Measurements from ENCODE around the gene SLC39A11. TPM values are rescaled to one million over a fixed set of nuclear protein-coding genes. Genes with fewer than 3 reads are reported as not detected.
A peak's percentile ranks its signal among the peaks of the same experiment; 100 is the strongest.

The SLC39A11 gene
- total and polyA plus RNA-seq, 2 of the 13 experiments (the other 11 are each of a cell fraction or from before 2014, with no cell fraction given), result 17.2 to 31.5 TPM

DNA sequence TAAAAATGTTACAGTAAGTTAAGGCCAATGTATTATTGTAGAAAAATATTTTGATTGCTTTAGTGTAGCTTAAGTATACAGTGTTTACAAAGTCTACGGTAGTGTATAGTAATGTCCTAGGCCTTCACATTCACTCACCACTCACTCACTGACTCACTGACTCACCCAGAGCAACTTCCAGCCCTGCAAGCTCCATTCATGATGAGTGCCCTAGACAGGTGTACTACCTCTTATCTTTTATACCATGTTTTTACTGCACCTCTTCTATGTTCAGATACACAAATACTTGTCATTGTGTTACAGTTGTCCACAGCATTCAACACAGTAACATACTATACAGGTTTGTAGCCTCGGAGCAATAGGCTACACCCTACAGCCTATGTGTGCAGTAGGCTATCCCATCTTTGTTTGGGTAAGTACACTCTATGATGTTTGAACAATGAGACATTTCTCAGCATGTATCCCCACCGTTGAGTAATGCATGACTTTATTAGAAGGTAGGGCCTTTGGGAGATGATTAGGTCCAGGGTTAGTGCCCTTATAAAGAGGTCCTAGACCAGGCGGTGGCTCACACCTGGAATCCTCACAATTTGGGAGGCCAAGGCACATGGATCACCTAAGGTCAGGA is 117.8 kb downstream of the SLC39A11 start:
- H4K20me1 ChIP-seq (ENCODE audit: insufficient read depth, low read length), result peaks cover 23% of the 10 kb centered on the region
- peaks cover 4 to 15% of the 10 kb centered on the region in 2 experiments; a peak in 3 of 5 replicates for H3K27me3 ChIP-seq (ENCODE audit: control insufficient read depth in 1 of 2, insufficient read depth in 2 of 2, low read length in 2 of 2)
- no peaks in the 10 kb centered on the region for H3K79me2 ChIP-seq (ENCODE audit: insufficient read depth, low read length)
- H3K27ac ChIP-seq (ENCODE audit: extremely low read length, insufficient read depth, low read length), result no peak overlapping the region
- no peak for ATAC-seq
- BruUV-seq (replicated peaks), result no TSS peak
- H3K4me2 ChIP-seq (ENCODE audit: low read depth, low read length), result no peak overlapping the region
- no peak overlapping the region for H3K9ac ChIP-seq (ENCODE audit: insufficient read depth, low read depth, low read length)
- H3K4me3 ChIP-seq (replicated peaks in 1 of 3; ENCODE audit: insufficient read depth in 1 of 3, low read depth in 2 of 3, low read length in 3 of 3), result no peak overlapping the region
- in situ Hi-C loops (cut with HindIII; ENCODE audit: extremely low pct_ligation_motif_present, low pct_unique_long_range_greater_than_20kb) (loop anchor here (10.0 to 25.0 kb wide), 2 partner anchors 240 to 413 kb away; no protein-coding TSS in a partner anchor), intact Hi-C loops (cut with micrococcal nuclease; ENCODE audit: unreplicated experiment) (no loop called here)
- ChIA-PET POLR2A (interaction anchor here (0.7 kb wide), 1 partner anchor 136 kb away, joined by 3 read pairs; no protein-coding TSS in a partner anchor), CTCF (ENCODE audit: low intra/inter-chr PET ratio, low total read pairs) (no interaction called here)
- H3K4me1 ChIP-seq (ENCODE audit: insufficient read depth, low read length), result peaks cover 45% of the 10 kb centered on the region
- 56% methylated on average over 4 of the region's 4 CpGs for WGBS (ENCODE audit: low lambda C conversion rate)
- H2AFZ ChIP-seq (ENCODE audit: low read length), result no peak overlapping the region
- no peak for FAIRE-seq
- no peaks in the 10 kb centered on the region for H3K36me3 ChIP-seq (replicated peaks in 1 of 2; ENCODE audit: control insufficient read depth in 1 of 2, insufficient read depth in 2 of 2, low read length in 2 of 2)
- no peaks in the 10 kb centered on the region for H3K9me3 ChIP-seq (ENCODE audit: low read length)
- peak; percentile 38; the same call in 1 of the 2 replicates for TF ChIP-seq FOXA3 (CRISPR knock-in tag; IDR thresholded peaks at IDR 0.05)
- no peak for TF ChIP-seq SYNCRIP (IDR thresholded peaks at IDR 0.05; ENCODE audit: insufficient read depth, low read depth, low read length)
- TF ChIP-seq FOXA1 (IDR thresholded peaks at IDR 0.05), result no peak
- TF ChIP-seq FOXA1 (CRISPR knock-in tag; IDR thresholded peaks at IDR 0.05), result peak; percentile 50; the same call in 1 of the 2 replicates
- peak; percentile 32; the same call in 1 of the 2 replicates for TF ChIP-seq BCL6 (CRISPR knock-in tag; IDR thresholded peaks at IDR 0.05)
- TF ChIP-seq FOSL2 (CRISPR knock-in tag; IDR thresholded peaks at IDR 0.05), result peak; percentile 59
- DNase-seq (ENCODE audit: low spot score), result peak; percentile 44

DNA sequence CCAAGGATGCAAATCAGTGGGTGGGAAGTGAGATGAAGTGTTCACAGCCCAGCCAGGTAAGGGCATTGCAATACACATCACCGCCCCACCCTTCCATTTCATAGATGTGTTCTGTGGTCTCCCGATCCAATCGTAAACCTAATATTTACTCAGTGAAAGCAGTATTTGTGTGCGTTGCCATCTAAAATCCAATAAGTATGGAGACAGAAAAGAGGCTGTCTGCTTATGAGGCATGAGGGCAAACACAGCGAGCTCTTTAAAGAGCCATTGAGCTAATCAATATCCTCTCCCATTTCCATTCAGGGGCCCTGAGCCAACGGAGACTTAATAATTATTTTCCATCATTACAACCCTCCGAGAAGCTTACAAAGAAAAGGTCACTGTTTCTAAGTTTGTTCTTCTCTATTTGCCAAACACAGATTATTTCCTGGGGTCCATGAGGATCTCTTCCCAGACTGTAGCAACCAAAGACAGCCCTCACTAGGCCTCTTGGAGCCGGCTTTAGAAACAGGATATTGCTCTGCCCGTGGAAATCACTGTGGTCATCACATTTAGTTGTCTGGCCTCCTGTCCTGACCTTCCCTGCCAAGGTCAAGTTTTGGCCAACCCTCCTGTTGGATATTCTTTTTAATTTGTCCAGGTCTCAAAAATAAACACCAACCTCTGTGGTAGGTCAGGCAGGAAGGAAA is 120.1 kb downstream of the SLC39A11 start:
- Histone ChIP-seq H3K4me3 (replicated peaks in 1 of 3; ENCODE audit: insufficient read depth in 1 of 3, low read depth in 2 of 3, low read length in 3 of 3) (no peak overlapping the region), H3K27ac (ENCODE audit: extremely low read length, insufficient read depth, low read length) (no peak overlapping the region), H3K27me3 (ENCODE audit: control insufficient read depth in 1 of 2, insufficient read depth in 2 of 2, low read length in 2 of 2) (peaks cover 2 to 20% of the 10 kb centered on the region in 2 experiments; a peak in 4 of 5 replicates), H3K4me2 (ENCODE audit: low read depth, low read length) (0 out of 2 replicates have a peak overlapping the region, but pooled peaks have one; percentile 0), H3K36me3 (replicated peaks in 1 of 2; ENCODE audit: control insufficient read depth in 1 of 2, insufficient read depth in 2 of 2, low read length in 2 of 2) (no peaks in the 10 kb centered on the region), H3K79me2 (ENCODE audit: insufficient read depth, low read length) (no peaks in the 10 kb centered on the region), H3K4me1 (ENCODE audit: insufficient read depth, low read length) (peaks cover 47% of the 10 kb centered on the region), H2AFZ (ENCODE audit: low read length) (no peak overlapping the region), H4K20me1 (ENCODE audit: insufficient read depth, low read length) (peaks cover 36% of the 10 kb centered on the region), H3K9ac (ENCODE audit: insufficient read depth, low read depth, low read length) (no peak overlapping the region), H3K9me3 (ENCODE audit: low read length) (no peaks in the 10 kb centered on the region)
- FAIRE-seq (peak; percentile 80), DNase-seq (ENCODE audit: low spot score) (peak; percentile 90), ATAC-seq (peak; percentile 88)
- ChIA-PET CTCF (ENCODE audit: low intra/inter-chr PET ratio, low total read pairs) (no interaction called here), POLR2A (no interaction called here)
- BruUV-seq (replicated peaks), result no TSS peak
- in situ Hi-C loops (cut with HindIII; ENCODE audit: extremely low pct_ligation_motif_present, low pct_unique_long_range_greater_than_20kb), result loop anchor here (10.0 to 25.0 kb wide), 2 partner anchors 238 to 415 kb away; no protein-coding TSS in a partner anchor
- WGBS (ENCODE audit: low lambda C conversion rate), result 2% methylated on average over 9 of the region's 9 CpGs
- intact Hi-C loops (cut with micrococcal nuclease; ENCODE audit: unreplicated experiment), result no loop called here
- TF ChIP-seq, protein P1, sequence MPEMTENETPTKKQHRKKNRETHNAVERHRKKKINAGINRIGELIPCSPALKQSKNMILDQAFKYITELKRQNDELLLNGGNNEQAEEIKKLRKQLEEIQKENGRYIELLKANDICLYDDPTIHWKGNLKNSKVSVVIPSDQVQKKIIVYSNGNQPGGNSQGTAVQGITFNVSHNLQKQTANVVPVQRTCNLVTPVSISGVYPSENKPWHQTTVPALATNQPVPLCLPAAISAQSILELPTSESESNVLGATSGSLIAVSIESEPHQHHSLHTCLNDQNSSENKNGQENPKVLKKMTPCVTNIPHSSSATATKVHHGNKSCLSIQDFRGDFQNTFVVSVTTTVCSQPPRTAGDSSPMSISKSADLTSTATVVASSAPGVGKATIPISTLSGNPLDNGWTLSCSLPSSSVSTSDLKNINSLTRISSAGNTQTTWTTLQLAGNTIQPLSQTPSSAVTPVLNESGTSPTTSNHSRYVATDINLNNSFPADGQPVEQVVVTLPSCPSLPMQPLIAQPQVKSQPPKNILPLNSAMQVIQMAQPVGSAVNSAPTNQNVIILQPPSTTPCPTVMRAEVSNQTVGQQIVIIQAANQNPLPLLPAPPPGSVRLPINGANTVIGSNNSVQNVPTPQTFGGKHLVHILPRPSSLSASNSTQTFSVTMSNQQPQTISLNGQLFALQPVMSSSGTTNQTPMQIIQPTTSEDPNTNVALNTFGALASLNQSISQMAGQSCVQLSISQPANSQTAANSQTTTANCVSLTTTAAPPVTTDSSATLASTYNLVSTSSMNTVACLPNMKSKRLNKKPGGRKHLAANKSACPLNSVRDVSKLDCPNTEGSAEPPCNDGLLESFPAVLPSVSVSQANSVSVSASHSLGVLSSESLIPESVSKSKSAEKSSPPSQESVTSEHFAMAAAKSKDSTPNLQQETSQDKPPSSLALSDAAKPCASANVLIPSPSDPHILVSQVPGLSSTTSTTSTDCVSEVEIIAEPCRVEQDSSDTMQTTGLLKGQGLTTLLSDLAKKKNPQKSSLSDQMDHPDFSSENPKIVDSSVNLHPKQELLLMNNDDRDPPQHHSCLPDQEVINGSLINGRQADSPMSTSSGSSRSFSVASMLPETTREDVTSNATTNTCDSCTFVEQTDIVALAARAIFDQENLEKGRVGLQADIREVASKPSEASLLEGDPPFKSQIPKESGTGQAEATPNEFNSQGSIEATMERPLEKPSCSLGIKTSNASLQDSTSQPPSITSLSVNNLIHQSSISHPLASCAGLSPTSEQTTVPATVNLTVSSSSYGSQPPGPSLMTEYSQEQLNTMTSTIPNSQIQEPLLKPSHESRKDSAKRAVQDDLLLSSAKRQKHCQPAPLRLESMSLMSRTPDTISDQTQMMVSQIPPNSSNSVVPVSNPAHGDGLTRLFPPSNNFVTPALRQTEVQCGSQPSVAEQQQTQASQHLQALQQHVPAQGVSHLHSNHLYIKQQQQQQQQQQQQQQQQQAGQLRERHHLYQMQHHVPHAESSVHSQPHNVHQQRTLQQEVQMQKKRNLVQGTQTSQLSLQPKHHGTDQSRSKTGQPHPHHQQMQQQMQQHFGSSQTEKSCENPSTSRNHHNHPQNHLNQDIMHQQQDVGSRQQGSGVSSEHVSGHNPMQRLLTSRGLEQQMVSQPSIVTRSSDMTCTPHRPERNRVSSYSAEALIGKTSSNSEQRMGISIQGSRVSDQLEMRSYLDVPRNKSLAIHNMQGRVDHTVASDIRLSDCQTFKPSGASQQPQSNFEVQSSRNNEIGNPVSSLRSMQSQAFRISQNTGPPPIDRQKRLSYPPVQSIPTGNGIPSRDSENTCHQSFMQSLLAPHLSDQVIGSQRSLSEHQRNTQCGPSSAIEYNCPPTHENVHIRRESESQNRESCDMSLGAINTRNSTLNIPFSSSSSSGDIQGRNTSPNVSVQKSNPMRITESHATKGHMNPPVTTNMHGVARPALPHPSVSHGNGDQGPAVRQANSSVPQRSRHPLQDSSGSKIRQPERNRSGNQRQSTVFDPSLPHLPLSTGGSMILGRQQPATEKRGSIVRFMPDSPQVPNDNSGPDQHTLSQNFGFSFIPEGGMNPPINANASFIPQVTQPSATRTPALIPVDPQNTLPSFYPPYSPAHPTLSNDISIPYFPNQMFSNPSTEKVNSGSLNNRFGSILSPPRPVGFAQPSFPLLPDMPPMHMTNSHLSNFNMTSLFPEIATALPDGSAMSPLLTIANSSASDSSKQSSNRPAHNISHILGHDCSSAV (CRISPR knock-in tag; IDR thresholded peaks at IDR 0.05; ENCODE audit: borderline replicate concordance), result no peak

Measured in HepG2 (cell line).